Stimulated activated CD8-positive, alpha-beta memory T cell treated with anti-CD3 and anti-CD28 coated beads, Interleukin-12 subunit alpha, Interleukin-12 subunit beta, amount 100 ng/mL, for 24 hours (primary cell): ENCODE results near the gene SAMD4A.
"Not testable (repeated sequence)": the region's sequence is repeated elsewhere in the genome, so short reads cannot be mapped to it uniquely, and the experiment has no call there.

ENCODE experiments used
- DNase-seq: peaks from one replicate; pipeline ENCODE4 v3.0.0-alpha.2; 2020; ENCODE audit errors: extremely low read depth

The SAMD4A gene

GRCh38 chr14:54728700-54729527, 162.0 kb downstream of the SAMD4A start:
- DNase-seq = no peak

GRCh38 chr14:54730156-54730961, 163.4 kb downstream of the SAMD4A start:
- DNase-seq = no peak

- no peak for DNase-seq
Observed at GRCh38 chr14:54734966-54735365, 168.0 kb downstream of the SAMD4A start.

DNA sequence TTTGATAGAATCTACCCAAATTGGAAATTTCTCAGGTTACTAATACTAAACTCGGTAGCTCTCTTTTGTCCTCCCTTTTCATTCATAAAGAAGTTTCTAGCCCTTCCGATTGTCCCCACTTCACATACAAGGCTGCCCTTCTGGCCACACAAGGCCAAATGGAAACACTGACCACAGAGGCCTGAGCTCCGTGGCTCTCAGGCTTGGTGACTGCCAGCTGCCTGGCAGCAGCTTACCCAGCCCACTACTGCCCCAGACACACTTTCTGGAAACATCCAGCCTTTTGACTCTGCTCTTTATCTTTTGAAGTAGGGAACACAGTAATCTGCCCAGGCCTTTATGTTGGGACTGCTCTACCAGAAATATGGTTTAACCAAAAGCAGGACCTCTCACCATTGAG, 168.5 kb downstream of the SAMD4A start:
- no peak for DNase-seq

- DNase-seq = no peak
Observed at GRCh38 chr14:54737132-54737711, 170.3 kb downstream of the SAMD4A start.

DNA sequence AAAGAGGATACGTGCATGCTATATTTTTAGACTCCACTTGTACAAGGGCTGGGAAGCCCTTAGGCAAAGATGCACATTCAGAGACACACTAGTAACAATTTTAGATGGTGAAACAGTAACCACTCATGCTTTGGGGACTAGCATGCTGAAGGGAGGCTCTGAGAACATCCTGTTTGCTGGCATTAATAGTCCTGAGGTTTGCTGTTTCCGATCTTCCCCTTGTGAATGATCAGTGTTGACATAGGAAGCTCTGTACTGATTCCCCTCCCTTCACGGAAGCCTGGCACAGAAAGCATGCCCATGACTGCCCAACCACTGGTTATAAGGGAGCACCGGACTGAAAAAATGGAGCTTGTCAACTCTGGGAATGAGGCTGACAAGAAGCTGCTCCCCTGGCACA, 171.1 kb downstream of the SAMD4A start:
- DNase-seq = no peak

GRCh38 chr14:54739514-54739913, 172.6 kb downstream of the SAMD4A start:
- no peak for DNase-seq

DNA sequence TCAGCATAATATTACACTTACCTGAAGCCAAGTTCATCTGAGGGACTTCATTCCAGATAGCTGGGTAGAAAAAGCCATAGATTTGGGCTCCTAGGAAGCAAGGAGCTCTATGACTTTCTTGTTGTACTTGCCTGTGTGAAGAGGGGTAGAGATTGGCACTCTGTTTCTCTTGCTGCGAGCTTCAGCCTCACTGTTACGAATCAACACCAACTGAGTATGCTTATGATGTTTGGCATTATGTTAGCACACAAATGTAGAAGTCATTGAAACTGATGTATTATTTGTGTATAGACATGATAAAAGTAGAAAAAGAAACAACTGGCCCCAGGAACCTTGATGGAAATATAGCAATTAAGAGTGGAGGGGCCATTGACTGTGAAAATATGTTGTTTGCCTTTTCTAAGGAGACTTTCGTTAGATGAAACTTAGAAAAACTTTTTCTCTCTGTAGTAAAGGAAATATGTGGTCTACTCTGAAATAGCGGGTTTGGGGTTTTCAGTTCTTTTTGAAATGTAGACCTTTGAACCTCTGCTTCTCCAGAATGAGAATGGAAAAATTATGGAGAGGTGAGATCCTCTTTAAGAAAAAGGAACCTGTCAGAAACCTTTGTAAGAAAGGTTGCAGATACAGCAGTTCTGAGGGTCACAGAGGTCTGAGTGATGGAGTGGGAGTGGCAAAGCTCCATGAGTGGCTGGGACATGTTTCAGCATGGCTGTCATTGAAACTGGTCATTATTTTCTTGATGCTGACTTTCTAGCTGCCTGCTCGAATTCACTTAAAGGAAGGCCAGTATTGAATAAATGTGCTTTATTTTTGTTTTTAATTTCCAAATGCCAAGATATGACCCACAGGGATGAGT, 175.8 kb downstream of the SAMD4A start:
- no peak for DNase-seq

- no peak for DNase-seq
Observed at GRCh38 chr14:54743382-54743781, 176.5 kb downstream of the SAMD4A start.

GRCh38 chr14:54746019-54746418, 179.1 kb downstream of the SAMD4A start:
- DNase-seq = no peak

DNA sequence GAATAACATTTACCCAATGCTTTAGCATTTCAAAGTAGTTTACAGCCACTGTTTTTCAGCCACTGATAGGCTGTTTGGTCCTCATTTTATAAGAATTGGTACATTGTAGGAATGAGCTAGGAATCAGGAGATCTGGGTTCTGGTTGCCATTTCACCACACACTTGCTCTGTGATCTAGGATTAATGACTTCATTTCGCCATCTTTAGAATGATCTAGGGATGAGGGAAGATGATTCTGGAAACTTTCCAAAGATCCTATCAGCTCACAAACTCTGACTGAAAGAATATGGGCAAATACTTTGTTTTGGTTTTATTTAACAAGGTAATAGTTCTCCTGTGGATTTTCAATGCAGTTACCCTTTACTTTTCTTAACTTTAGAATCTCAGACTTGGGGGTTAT, 180.7 kb downstream of the SAMD4A start:
- DNase-seq = no peak

- no peak for DNase-seq
Observed at GRCh38 chr14:54749180-54749579, 182.3 kb downstream of the SAMD4A start.

DNA sequence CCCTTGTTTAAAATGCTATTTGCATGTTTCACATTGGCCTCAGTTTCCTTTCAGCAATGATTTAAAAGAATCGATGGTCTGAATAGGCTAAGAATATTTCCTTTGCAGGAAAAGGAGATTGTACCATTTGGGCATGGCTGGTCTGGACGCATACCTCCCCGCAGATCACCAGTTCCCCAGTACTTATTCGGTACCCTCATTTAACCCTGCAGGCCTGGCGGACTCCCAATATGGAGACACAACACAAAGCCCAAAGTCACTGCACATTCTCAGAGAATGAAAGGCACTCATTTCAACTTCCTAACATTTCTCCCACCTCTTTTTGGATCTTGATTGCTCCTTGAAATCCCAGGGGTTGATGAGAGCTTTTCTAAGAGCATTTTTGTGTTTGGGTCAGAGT, 182.8 kb downstream of the SAMD4A start:
- no peak for DNase-seq

GRCh38 chr14:54752611-54753010, 185.7 kb downstream of the SAMD4A start:
- DNase-seq = not testable (repeated sequence)

DNA sequence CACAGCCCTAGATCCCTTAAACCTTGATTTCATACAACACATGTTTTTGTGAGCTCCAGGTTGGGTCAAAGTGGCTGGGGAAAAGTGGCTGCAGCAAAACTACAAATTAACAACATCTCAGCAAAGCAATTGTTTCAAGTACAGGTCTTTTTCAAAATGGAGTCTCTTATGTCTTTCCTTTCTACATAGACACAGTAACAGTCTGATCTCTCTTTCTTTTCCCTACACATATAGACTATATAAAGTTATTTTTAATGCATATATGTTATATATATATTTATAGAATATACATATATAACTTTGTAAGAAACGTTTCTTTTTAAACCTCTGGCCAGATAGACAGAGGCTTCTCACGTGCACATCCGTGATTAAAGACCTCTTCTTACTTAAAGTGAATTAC, 186.5 kb downstream of the SAMD4A start:
- not testable (repeated sequence) for DNase-seq

DNA sequence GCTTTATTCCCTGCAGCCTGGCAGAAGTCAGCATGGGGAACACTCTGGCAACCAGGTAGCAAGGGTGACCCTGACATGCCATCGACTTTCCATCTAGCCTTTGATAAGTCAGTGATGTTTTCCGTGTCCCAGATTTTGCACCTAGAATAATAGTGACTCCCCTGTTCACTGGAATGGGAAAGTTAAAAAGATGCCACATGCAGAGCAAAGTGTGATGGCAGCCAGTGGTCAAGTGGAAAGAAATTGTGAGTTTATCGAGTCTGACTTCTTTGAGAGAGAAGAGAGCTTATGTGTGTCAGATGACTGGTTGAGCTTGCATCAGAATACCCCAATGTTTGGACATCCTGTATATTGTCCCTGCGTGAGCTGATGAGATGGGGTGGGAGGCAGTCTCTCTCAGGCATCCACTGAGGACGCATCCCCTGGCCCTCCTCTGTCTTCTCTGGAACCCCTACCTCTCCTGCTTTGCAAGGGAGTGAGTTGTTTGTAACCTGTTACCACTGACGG, 187.2 kb downstream of the SAMD4A start:
- no peak for DNase-seq

DNA sequence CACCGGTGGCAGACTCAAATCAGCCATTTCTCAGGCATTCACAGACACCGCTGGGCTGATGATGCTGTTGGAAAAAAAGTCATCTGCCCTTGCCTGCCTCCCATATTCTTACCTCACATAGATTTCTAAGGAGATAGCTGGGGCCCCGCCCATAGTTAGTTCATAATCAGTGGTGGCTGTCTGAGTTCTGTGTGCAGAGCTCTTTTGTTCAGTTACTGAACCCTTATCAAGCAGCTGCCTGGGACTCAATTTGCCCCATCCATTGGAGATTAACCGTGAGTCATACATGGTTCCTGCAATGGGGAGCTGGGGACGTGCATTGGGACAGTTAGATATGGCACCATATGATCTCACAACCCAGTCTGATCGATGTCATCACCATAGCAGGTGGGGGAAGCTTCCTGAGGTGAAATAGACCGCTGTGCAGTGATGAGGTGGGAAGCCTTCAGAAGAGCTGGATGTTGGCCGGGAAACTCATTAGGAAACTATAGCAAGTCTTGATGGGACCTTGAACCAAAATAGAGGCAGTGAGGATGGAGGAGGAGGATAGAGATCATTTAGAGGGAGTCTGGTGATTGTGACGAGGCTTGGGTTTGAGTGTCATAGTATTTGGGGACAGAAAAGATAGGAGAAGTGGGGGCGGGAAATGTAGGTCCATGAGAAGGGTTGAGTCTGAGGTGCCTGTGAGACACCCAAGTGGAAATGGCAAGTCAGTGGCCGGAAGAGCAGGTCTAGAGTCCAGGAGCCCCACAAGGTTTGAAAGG, 187.9 kb downstream of the SAMD4A start:
- no peak for DNase-seq

DNA sequence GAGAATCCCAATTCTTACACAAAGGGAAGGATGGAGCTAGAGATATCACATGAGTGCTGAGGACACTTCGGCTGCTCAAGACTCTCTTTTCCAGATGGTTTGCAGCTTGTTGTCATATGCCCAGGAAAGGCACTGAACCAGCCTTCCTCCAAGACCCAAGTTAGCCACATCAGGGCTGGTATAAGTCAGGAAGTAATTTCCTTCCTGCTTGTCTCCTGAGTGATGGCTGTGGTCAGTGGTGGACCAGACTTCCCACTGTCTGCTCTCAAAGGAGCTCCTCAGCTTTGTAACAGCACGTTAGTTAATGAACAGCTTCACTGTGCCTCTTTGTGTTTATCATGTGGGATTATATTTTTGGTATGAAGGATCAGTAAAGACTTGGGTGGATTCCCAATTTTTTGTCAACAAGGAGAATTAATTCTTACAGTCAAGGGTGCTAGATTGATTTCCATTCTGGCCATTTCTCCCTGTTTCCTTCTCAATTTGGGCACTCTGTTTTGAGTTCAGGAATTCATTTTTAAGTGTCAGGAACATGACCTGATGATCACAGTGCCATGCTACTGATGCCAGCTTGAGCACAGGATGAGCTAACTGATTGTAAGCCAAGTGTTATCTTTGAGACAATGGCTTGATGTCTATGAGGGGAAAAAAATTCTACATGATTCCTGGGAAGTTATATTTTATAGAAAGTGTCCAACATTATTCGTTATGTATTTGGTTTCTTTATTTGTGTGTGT, 189.9 kb downstream of the SAMD4A start:
- no peak for DNase-seq

GRCh38 chr14:54758041-54758440, 191.1 kb downstream of the SAMD4A start:
- DNase-seq = no peak

- no peak for DNase-seq
Observed at GRCh38 chr14:54759982-54760585, 193.2 kb downstream of the SAMD4A start.
